ENCODE measurements around the gene CTDSP2. TPM values are rescaled to one million over a fixed set of nuclear protein-coding genes. Genes with fewer than 3 reads are reported as not detected.
"Not testable (repeated sequence)": the region's sequence is repeated elsewhere in the genome, so short reads cannot be mapped to it uniquely, and the experiment has no call there.

Gene CTDSP2
- total RNA-seq, 1 donor from 2014 or later: 75.5 TPM

DNA sequence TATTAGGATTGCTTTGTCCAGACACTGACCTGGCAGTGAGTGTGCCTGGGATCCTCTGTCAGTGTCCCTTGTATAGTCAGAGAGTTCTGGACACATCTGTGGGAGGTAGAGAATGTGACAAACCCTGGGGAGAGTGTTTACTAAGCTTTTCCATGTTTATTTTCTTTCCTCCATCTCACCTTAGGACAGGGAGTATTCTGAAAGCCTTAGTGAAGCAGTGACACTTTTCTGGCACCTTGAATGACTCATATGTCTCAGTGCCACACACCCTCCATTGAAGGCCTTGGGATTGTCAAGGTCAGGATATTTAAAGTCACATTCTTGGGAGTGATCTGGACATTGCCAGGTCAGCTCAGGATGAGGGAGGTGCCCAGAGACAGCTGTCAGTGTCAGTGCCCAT lies 34.9 kb upstream of the CTDSP2 start:
- DNase-seq: no peak

- DNase-seq: not testable (repeated sequence)
Measured at GRCh38 chr12:57881035-57881434, 34.5 kb upstream of the CTDSP2 start.

- no peak for DNase-seq
Measured at GRCh38 chr12:57877876-57878275, 31.3 kb upstream of the CTDSP2 start.

DNA sequence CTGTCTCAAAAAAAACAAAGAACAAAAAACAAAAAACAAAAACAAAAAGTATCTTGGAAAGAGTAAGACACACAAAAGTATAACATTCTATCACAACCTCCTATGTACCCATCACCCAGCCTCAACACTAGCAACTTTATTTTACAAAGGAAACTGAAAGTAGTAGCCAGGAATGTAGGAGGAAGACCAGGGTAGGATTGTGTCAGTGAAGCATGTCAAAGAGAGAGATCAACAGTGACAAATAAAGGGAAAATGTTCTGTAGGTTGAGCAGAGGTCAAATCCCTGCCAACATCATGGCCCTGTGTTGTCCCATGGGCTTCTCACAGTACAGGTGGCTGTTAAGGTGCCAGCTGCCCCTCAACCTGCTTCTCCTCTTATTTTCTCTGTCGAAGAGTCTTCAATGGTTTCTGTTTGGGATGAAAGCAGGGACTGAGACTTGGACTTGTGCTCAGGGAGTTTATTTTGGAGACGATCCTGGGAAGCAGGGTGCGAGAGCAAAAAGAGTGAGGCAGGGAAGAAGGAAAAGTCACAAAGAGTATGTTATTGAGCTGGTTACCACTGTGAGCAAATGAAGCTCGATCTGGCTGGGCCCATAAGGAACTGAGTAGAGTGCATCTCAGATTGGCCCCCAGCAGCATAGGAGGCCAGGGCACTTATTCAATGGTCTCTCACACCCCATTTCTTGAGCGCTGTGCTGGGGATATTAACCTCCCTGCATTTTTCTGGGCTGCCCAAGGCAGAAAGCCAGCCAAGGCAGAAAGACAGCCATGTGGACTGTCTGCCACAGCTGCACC lies 29.4 kb upstream of the CTDSP2 start:
- no peak for DNase-seq

- DNase-seq: no peak
Measured at GRCh38 chr12:57874166-57875108, 27.9 kb upstream of the CTDSP2 start.

DNA sequence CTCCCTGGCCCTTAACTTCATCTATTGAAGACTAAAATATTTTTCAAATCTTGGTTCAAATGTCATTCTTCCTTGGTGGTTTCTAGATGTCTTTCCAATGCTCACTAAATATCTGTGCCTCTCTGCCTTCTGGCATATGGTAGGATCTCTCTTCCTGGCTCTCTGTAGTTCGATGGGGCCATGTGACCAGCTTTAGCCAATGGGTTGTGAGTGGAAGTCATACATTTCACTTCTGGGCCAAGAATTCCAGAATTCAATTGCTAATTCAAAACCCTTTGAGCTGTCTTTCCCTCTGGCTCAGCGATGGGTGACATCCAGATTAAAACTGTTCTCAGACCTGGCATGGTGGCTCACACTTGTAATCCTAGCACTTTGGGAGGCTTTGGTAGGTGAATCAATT lies 25.8 kb upstream of the CTDSP2 start:
- no peak for DNase-seq

- no peak for DNase-seq
Measured at GRCh38 chr12:57869927-57870318, 23.4 kb upstream of the CTDSP2 start.

- peak; percentile 29 for DNase-seq
Measured at GRCh38 chr12:57869298-57869926, 22.9 kb upstream of the CTDSP2 start.

DNA sequence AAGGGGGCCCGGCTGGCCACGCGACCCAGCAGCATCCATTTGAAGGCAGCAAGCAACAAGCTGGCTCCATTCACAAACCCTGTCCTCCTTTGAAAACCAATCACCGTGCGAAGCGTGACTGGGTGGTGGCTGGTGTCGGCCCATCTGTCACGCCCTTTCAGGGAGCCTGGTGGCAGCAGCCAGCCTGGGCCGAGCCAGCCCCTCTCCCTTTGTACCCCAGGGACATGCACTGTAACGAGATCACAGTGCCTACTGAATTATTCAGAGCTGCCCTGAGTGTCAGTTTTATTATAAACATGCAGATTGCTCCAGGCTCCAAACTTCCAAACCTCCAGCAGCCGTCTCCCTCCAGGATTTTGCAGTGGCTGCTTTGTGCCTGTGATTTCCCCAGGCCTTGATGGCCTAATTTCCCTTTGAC lies 22.3 kb upstream of the CTDSP2 start:
- peak; percentile 35 for DNase-seq

GRCh38 chr12:57868221-57868620 lies 21.7 kb upstream of the CTDSP2 start:
- no peak for DNase-seq

DNA sequence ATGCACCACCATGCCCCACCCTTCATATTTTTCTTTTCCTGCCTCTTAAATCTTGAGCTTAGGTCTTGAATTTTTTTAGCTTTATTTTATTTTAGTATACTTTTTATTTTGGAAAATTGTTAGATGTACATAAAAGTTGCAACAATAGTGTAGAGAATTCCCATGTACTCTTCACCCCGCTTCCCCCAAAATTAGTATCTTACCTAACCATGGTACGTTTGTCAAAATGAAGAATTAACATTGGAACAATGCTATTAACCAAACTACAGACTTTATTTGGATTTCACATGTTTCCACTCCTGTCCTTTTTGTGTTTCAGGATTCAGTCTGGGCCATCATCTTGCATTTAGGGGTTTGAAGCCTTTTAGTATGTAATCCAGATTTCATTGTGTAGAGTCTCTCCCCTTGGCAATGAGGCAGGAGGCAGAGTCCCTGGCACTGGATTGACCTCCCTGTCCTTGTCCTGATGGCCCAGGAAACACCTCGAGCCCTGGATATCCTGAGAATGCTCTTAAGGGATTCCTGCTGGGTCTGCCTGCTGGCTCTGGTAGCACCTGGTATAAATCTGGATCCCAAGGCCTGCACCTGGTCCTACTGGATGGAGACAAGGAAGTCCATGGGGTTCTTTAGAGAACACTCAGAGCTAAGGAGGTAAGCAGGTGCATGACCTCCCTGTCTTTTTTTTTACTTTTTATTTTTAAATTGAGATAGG lies 19.9 kb upstream of the CTDSP2 start:
- DNase-seq: no peak

DNA sequence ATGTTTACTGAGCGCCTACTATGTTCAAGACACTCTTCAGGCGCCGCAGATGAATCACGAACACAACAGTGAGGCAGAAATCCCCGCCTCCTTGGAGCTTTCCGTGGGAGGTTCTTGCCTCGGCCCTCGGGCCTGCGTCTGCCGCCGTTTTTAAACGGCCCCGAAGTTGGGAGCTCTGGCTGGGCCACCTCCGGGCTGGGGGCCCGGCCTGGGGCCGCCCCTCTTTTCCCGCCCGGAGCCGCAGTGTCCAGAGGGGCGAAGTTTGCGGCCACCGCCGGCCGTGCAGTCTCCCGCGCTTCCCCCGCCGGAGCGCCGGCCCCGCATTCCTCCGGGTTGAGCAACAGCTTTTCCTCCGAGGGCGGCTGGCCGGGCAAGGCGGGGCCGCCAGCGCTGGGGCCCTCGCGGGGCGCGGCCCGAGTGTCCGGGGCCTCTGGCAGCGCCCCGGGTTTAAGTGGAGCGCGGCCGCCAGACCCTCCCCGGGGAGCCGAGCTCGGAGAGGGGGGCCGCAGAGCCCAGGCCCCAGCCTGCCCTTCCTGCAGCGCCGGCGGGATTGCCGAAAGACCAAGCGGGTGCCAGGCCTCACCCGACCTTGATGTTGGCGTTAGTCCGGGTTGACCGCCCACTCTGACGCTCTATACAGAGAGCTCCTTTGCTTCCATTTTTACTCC lies 18.7 kb upstream of the CTDSP2 start:
- peak; percentile 94 for DNase-seq

GRCh38 chr12:57864442-57865083 lies 18.0 kb upstream of the CTDSP2 start:
- peak; percentile 94 for DNase-seq

- no peak for DNase-seq
Measured at GRCh38 chr12:57863676-57864075, 17.1 kb upstream of the CTDSP2 start.

GRCh38 chr12:57861967-57862366 lies 15.4 kb upstream of the CTDSP2 start:
- no peak for DNase-seq

DNA sequence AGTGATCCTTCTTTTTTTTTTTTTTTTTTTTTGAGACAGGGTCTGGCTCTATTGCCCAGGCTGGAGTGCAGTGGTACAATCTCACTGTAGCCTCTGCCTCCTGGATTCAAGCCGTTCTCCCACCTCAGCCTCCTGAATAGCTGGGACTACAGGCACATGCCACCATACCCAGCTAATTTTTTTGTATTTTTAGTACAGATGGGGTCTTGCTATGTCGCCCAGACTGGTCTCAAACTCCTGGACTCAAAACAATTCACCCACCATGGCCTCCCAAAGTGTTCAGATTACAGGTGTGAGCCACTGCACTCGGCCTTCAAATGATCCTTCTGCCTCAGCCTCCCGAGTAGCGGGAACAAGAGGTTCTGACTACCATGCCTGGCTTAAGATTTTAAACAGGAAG lies 14.4 kb upstream of the CTDSP2 start:
- not testable (repeated sequence) for DNase-seq

GRCh38 chr12:57859121-57859520 lies 12.6 kb upstream of the CTDSP2 start:
- no peak for DNase-seq

- not testable (repeated sequence) for DNase-seq
Measured at GRCh38 chr12:57858123-57858522, 11.6 kb upstream of the CTDSP2 start.

DNA sequence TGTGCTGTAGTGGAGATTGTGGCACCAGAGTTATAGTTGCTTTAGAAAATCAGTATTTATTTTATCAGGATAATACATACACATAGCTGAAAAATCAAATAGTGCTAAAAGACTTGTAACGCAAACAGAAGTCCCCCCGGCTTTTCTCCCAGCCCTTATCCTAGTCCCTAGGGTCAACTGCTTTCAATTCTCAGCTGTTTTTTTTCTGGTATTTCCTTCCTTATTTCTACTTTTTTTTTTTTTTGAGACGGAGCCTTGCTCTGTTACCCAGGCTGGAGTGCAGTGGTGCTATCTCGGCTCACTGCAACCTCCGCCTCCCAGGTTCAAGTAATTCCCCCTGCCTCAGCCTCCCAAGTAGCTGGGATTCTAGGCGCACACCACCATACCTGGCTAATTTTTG lies 8.4 kb upstream of the CTDSP2 start:
- DNase-seq: no peak

DNA sequence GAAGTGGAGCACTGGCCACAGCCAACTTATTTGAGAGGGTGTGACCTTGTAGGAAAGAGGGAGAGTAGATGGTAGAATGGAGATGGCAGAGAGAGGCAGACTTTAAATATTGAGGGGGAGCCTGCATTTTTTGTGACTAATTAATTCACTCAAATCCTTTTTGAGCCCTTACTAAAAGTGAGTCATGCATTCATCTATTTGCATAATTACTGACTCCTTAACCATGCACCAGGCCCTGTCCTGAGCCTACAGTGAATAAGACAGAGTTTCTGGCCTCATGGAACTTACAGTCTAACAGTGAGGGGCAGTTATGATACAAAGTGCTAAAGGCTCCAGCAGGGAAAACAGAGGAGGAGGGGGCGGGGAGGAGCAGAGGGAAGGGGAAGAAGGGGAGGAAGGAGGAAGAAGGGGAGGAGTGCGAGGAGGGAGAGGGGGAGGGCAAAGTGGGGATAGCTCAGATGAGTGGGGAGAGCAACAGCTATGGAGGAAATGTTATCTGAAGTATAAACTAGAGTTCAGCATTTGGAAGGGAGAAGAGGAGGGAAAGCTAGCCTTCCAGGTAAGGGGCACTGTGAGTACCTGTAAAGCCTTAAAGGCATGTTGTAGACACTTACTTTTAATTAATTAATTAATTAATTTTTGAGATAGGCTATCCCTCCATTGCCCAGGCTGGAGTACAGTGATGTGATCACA lies 7.5 kb upstream of the CTDSP2 start:
- no peak for DNase-seq
